IPS DF 4.7 (cell line): Measurements from ENCODE around the gene IVL.

Experiments
- DNase-seq: peaks from one replicate; pipeline ENCODE4 v3.0.0-alpha.2; 2013; ENCODE audit warnings: low spot score; ENCODE audit errors: extremely low read depth

The IVL gene

GRCh38 chr1:152886758-152887409 is 21.5 kb upstream of the IVL start:
- DNase-seq, result no peak

- DNase-seq, result no peak
These were observed 20.2 kb upstream of the IVL start for GRCh38 chr1:152888126-152888525.

GRCh38 chr1:152899027-152899426 is 9.3 kb upstream of the IVL start:
- DNase-seq, result no peak

- DNase-seq, result no peak
These were observed 8.5 kb upstream of the IVL start for GRCh38 chr1:152899883-152900282.

GRCh38 chr1:152901631-152902030 is 6.7 kb upstream of the IVL start:
- DNase-seq, result no peak

GRCh38 chr1:152902636-152903035 is 5.7 kb upstream of the IVL start:
- no peak for DNase-seq

GRCh38 chr1:152904688-152905440 is 3.5 kb upstream of the IVL start:
- DNase-seq, result no peak

GRCh38 chr1:152906023-152906565 is 2.3 kb upstream of the IVL start:
- no peak for DNase-seq

GRCh38 chr1:152909206-152909605 is 860 bp downstream of the IVL start:
- no peak for DNase-seq

- no peak for DNase-seq
These were observed 4.1 kb downstream of the IVL start for GRCh38 chr1:152912471-152912870.

GRCh38 chr1:152912900-152913299 is 4.6 kb downstream of the IVL start:
- DNase-seq, result no peak

- no peak for DNase-seq
These were observed 9.4 kb downstream of the IVL start for GRCh38 chr1:152917794-152918193.

- no peak for DNase-seq
These were observed 10.7 kb downstream of the IVL start for GRCh38 chr1:152919071-152919470.

GRCh38 chr1:152924191-152924590 is 15.8 kb downstream of the IVL start:
- no peak for DNase-seq

GRCh38 chr1:152926091-152926490 is 17.7 kb downstream of the IVL start:
- DNase-seq, result no peak

- DNase-seq, result no peak
These were observed 20.3 kb downstream of the IVL start for GRCh38 chr1:152928671-152929070.

GRCh38 chr1:152932170-152932811 is 23.9 kb downstream of the IVL start:
- no peak for DNase-seq

- no peak for DNase-seq
These were observed 24.9 kb downstream of the IVL start for GRCh38 chr1:152933196-152933595.

- no peak for DNase-seq
These were observed 32.3 kb downstream of the IVL start for GRCh38 chr1:152940614-152941013.

GRCh38 chr1:152941037-152941711 is 32.8 kb downstream of the IVL start:
- no peak for DNase-seq

- DNase-seq, result no peak
These were observed 33.8 kb downstream of the IVL start for GRCh38 chr1:152942161-152942560.

- DNase-seq, result no peak
These were observed 37.9 kb downstream of the IVL start for GRCh38 chr1:152946248-152946647.
